Heart left ventricle (tissue), 13 donors: ENCODE results near the gene CLCNKA.

Experiments used
- CTCF ChIP-seq, 12 donors: fragments of 200-600 bp; sonication (generic) in 4 of 12; IDR thresholded peaks; one replicate each; pipeline versions ENCODE4 v1.5.0 to v1.8.0; 2018 to 2022; ENCODE audit warnings: antibody characterized with exemption in 12 of 12, mild to moderate bottlenecking in 5 of 12
- POLR2A ChIP-seq, 2 donors: fragments of 450-650 bp; IDR thresholded peaks; one replicate each; pipeline ENCODE4 v1.6.1; 2017; ENCODE audit warnings: antibody characterized with exemption in 2 of 2, mild to moderate bottlenecking in 2 of 2, moderate library complexity in 2 of 2
- donor health status: ischemic (EF 13 %, LVEDD 7.1; RV severe dilation, severe dysfunction).
- donor health status: DM: no; HTN: yes; CAD: no.
- donor health status: DM: no; HTN: no; CAD: no.
- donor health status: ischemic (EF 25% LVEDD 6.9; RV normal size, moderate dysfunction).
- donor health status: ischemic (EF 25% LVEDD 5.7; RV mildly dilated, moderate dysfunction).
- donor health status: ischemic (EF 35%, LVEDD 5.7; RV mildly dilated, moderate dysfunction).
- donor health status: nonischemic (EF 11% LVEDD 7.7; RV severe dilation, severe dysfunction).
- donor health status: DM: yes; HTN: yes; CAD: no.
- donor health status: PGD.
- donor health status: ischemic (EF 29% LVEDD 5.4; RV normal size, mild dysfunction).
- donor health status: nonischemic (EF 23%, LVEDD 6.1; RV moderate dilation, normal function).

GRCh38 chr1:16018308-16018707, 3.5 kb upstream of the CLCNKA start:
- no peak for TF ChIP-seq CTCF (IDR thresholded peaks at IDR 0.05)
- no peak for TF ChIP-seq POLR2A (IDR thresholded peaks at IDR 0.05)
